PC-3 (cell line): Measurements from ENCODE around the gene FXYD5. TPM values are rescaled to one million over a fixed set of nuclear protein-coding genes. Genes with fewer than 3 reads are reported as not detected.
"Not testable (repeated sequence)": the region's sequence is repeated elsewhere in the genome, so short reads cannot be mapped to it uniquely, and the experiment has no call there.

Experiments used
- ATAC-seq: fragments of 200-7000 bp; cut with Tn5 transposase; 2 replicates; pipeline ENCODE4 v1.9.1; 2020; ENCODE audit warnings: mild to moderate bottlenecking, moderate library complexity
- BruUV-seq: library from RNA; stranded (reverse); fragments of 400-500 nt; replicated peaks from 2 replicates; lab custom pipeline; 2021; lab: Mats Ljungman, UMichigan
- CTCF ChIA-PET: fragments of 300-600 bp; sonication (Branson Sonifier 250); formaldehyde crosslinking; loops from one replicate; lab custom pipeline; 2022; ENCODE audit warnings: antibody characterized with exemption; lab: Charles Lee
- POLR2A ChIA-PET: fragments of 300-600 bp; sonication (Branson Sonifier 250); formaldehyde crosslinking; loops from one replicate; lab custom pipeline; 2022; ENCODE audit warnings: antibody characterized with exemption; ENCODE audit not compliant: unreplicated experiment; lab: Charles Lee
- DNase-seq: peaks from one replicate; pipeline ENCODE4 v3.0.0-alpha.2; 2015
- H2AFZ ChIP-seq: fragments of 300-600 bp; sonication (generic); 2 replicates; pipeline ENCODE4 v1.6.0; 2016; ENCODE audit warnings: antibody characterized with exemption, low read length
- H3F3A ChIP-seq: fragments of 300-600 bp; sonication (generic); one replicate; pipeline ENCODE4 v1.6.0; 2017; ENCODE audit warnings: antibody characterized with exemption, low read length, control low read depth, mild to moderate bottlenecking; ENCODE audit not compliant: unreplicated experiment
- H3K27ac ChIP-seq: fragments of 300-600 bp; sonication (generic); 2 replicates; pipeline ENCODE4 v1.5.1; 2016; ENCODE audit warnings: mild to moderate bottlenecking, low read length
- H3K27me3 ChIP-seq: fragments of 300-600 bp; sonication (generic); 2 replicates; pipeline ENCODE4 v1.6.1; 2016; ENCODE audit warnings: low read length, mixed read lengths
- H3K36me3 ChIP-seq: fragments of 300-600 bp; sonication (generic); 2 replicates; pipeline ENCODE4 v1.6.1; 2016; ENCODE audit warnings: low read depth, mixed run types, low read length, mixed read lengths
- H3K4me1 ChIP-seq: fragments of 300-600 bp; sonication (generic); 2 replicates; pipeline ENCODE4 v1.5.1; 2016; ENCODE audit warnings: low read length; ENCODE audit not compliant: insufficient read depth
- H3K4me2 ChIP-seq: fragments of 300-600 bp; sonication (generic); 2 replicates; pipeline ENCODE4 v1.6.0; 2016; ENCODE audit warnings: low read length
- H3K4me3 ChIP-seq: fragments of 300-600 bp; sonication (generic); 2 replicates; pipeline ENCODE4 v1.5.1; 2016; ENCODE audit warnings: mild to moderate bottlenecking, low read length, mixed read lengths
- H3K79me2 ChIP-seq: fragments of 300-600 bp; sonication (generic); 2 replicates; pipeline ENCODE4 v1.6.1; 2017; ENCODE audit warnings: low read length, mixed read lengths
- H3K9ac ChIP-seq: fragments of 300-600 bp; sonication (generic); 2 replicates; pipeline ENCODE4 v1.6.0; 2016; ENCODE audit warnings: mild to moderate bottlenecking, low read length
- H3K9me2 ChIP-seq: fragments of 300-600 bp; sonication (generic); replicated peaks from 2 replicates; pipeline ENCODE4 v1.6.1; 2016; ENCODE audit warnings: mixed run types, low read length, mixed read lengths
- H3K9me3 ChIP-seq: fragments of 300-600 bp; sonication (generic); 2 replicates; pipeline ENCODE4 v1.6.1; 2016; ENCODE audit warnings: low read length, mixed read lengths
- H4K20me1 ChIP-seq: fragments of 300-600 bp; sonication (generic); 2 replicates; pipeline ENCODE4 v1.6.1; 2016; ENCODE audit warnings: low read length, mixed read lengths
- CTCF ChIP-seq: fragments of 300-600 bp; sonication (generic); conservative IDR thresholded peaks from 2 replicates; pipeline ENCODE4 v1.5.1; 2017; ENCODE audit warnings: antibody characterized with exemption, low read depth, mild to moderate bottlenecking, low read length
- EZH2 ChIP-seq: fragments of 300-600 bp; sonication (generic); IDR thresholded peaks from one replicate; pipeline ENCODE4 v1.6.1; 2017; ENCODE audit warnings: antibody characterized with exemption, mild to moderate bottlenecking, low read length; ENCODE audit not compliant: unreplicated experiment
- EZH2phosphoT487 ChIP-seq: fragments of 300-600 bp; sonication (generic); IDR thresholded peaks from 2 replicates; pipeline ENCODE4 v1.6.1; 2018; ENCODE audit warnings: mild to moderate bottlenecking, antibody characterized with exemption, low read length, borderline replicate concordance
- intact Hi-C: fragments of 100-400 bp; cut with micrococcal nuclease; formaldehyde crosslinking; loops from 2 replicates; pipeline ENCODE4 v1.9.0; 2023
- total RNA-seq: library from RNA; depleted of rRNA; stranded (reverse); fragments of >200 nt; gene quantifications from 2 replicates; pipeline ENCODE4 v1.2.3, GENCODE V29; 2014

The FXYD5 gene
- total RNA-seq, 1 experiment from 2014 or later = 123 TPM

- ATAC-seq = no peak
- CTCF ChIA-PET = no interaction called here
- H3K27ac ChIP-seq = no peak overlapping the region
- H3K27me3 ChIP-seq = 0 out of 2 replicates have a peak, but pooled peaks cover 5% of the 10 kb centered on the region
- H3K36me3 ChIP-seq = no peaks in the 10 kb centered on the region
- no peaks in the 10 kb centered on the region for H3K9me2 ChIP-seq
- TF ChIP-seq CTCF = no peak
- TF ChIP-seq EZH2 = no peak
- no peak for TF ChIP-seq EZH2phosphoT487
- H4K20me1 ChIP-seq = no peaks in the 10 kb centered on the region
- H3K9ac ChIP-seq = no peak overlapping the region
- no peak for DNase-seq
- no peak overlapping the region for H3K4me3 ChIP-seq
- no peaks in the 10 kb centered on the region for H3K79me2 ChIP-seq
- intact Hi-C loops = no loop called here
- H3K4me1 ChIP-seq = no peaks in the 10 kb centered on the region
- H2AFZ ChIP-seq = no peak overlapping the region
- no peaks in the 10 kb centered on the region for H3F3A ChIP-seq
- POLR2A ChIA-PET = no interaction called here
- no peak overlapping the region for H3K4me2 ChIP-seq
- H3K9me3 ChIP-seq = no peaks in the 10 kb centered on the region
- no TSS peak for BruUV-seq
Observed at GRCh38 chr19:35195830-35196229, 41.3 kb downstream of the FXYD5 start.

- POLR2A ChIA-PET, H3K79me2 ChIP-seq, H3K27me3 ChIP-seq, CTCF ChIA-PET, H3K27ac ChIP-seq, H3K4me2 ChIP-seq, DNase-seq, H3K9me2 ChIP-seq, H3K9ac ChIP-seq, H3K4me1 ChIP-seq, intact Hi-C loops, BruUV-seq, H3K36me3 ChIP-seq, H3F3A ChIP-seq, H3K4me3 ChIP-seq, H4K20me1 ChIP-seq, H2AFZ ChIP-seq, H3K9me3 ChIP-seq, ATAC-seq: not testable (repeated sequence)
Observed at GRCh38 chr19:35196861-35197260, 42.3 kb downstream of the FXYD5 start.

- Histone ChIP-seq H3K27me3 (0 out of 2 replicates have a peak, but pooled peaks cover 5% of the 10 kb centered on the region), H3K4me3 (no peak overlapping the region), H3K4me2 (no peak overlapping the region), H3K36me3 (no peaks in the 10 kb centered on the region), H3K9me3 (no peaks in the 10 kb centered on the region), H3K9me2 (no peaks in the 10 kb centered on the region), H3K9ac (no peak overlapping the region), H3K79me2 (no peaks in the 10 kb centered on the region), H2AFZ (no peak overlapping the region), H3K4me1 (no peaks in the 10 kb centered on the region), H3F3A (no peaks in the 10 kb centered on the region), H4K20me1 (no peaks in the 10 kb centered on the region), H3K27ac (no peak overlapping the region)
- no peak for DNase-seq
- intact Hi-C loops = no loop called here
- ATAC-seq = no peak
- TF ChIP-seq CTCF (no peak), EZH2phosphoT487 (no peak), EZH2 (no peak)
- POLR2A ChIA-PET = no interaction called here
- CTCF ChIA-PET = no interaction called here
- BruUV-seq = no TSS peak
Observed at GRCh38 chr19:35199481-35199880, 44.9 kb downstream of the FXYD5 start.
